H1 (cell line): ENCODE results near the gene ENPP3.

Experiments
- ASH2L ChIP-seq: fragments of 200-600, 300-600 bp; sonication (generic); IDR thresholded peaks from one replicate; pipeline ENCODE4 v1.7.1; 2017; ENCODE audit warnings: low read length
- ATF3 ChIP-seq: IDR thresholded peaks from 2 replicates; pipeline ENCODE4 v1.6.1; 2011; ENCODE audit warnings: low read depth, mild to moderate bottlenecking, low read length; ENCODE audit not compliant: insufficient read depth
- CEBPB ChIP-seq: IDR thresholded peaks from 2 replicates; pipeline ENCODE4 v1.6.1; 2012; ENCODE audit warnings: low read depth, low read length
- CHD2 ChIP-seq: IDR thresholded peaks from 2 replicates; pipeline ENCODE4 v1.6.1; 2012; ENCODE audit warnings: low read length, improper control_type of control experiment
- CTCF ChIP-seq, 3 experiments: IDR thresholded peaks; 1 replicate in 2 of 3; 2 replicates in 1 of 3; pipeline versions ENCODE4 v1.5.1 to v1.6.1; 2011; ENCODE audit warnings: low read length in 3 of 3, mild to moderate bottlenecking in 3 of 3, inconsistent platforms in 2 of 3, low read depth in 1 of 3, moderate library complexity in 1 of 3; ENCODE audit not compliant: insufficient read depth in 1 of 3; ENCODE audit errors: control extremely low read depth in 1 of 3
- EP300 ChIP-seq, 2 experiments: IDR thresholded peaks; 1 replicate in 1 of 2; 2 replicates in 1 of 2; pipeline ENCODE4 v1.6.1; 2011 to 2012; ENCODE audit warnings: low read depth in 2 of 2, low read length in 2 of 2, mild to moderate bottlenecking in 2 of 2, borderline replicate concordance in 1 of 2, inconsistent platforms in 1 of 2, moderate library complexity in 1 of 2
- EZH2 ChIP-seq: fragments of 200-600 bp; sonication (generic); IDR thresholded peaks from 2 replicates; pipeline ENCODE4 v1.7.1; 2012; ENCODE audit warnings: low read depth, mild to moderate bottlenecking, moderate library complexity, low read length, inconsistent platforms; ENCODE audit not compliant: severe bottlenecking
- KDM1A ChIP-seq: fragments of 200-600, 300-600 bp; sonication (generic); IDR thresholded peaks from 2 replicates; pipeline ENCODE4 v1.7.1; 2016; ENCODE audit warnings: mild to moderate bottlenecking, low read length, borderline replicate concordance
- MAX ChIP-seq: IDR thresholded peaks from 2 replicates; pipeline ENCODE4 v1.6.1; 2012; ENCODE audit warnings: inconsistent platforms
- NANOG ChIP-seq: IDR thresholded peaks from 2 replicates; pipeline ENCODE4 v1.6.1; 2011; ENCODE audit warnings: low read length, low read depth, mild to moderate bottlenecking, inconsistent platforms; ENCODE audit not compliant: insufficient read depth, poor library complexity, severe bottlenecking
- POLR2A ChIP-seq, 2 experiments: IDR thresholded peaks; 1 replicate in 1 of 2; 2 replicates in 1 of 2; pipeline ENCODE4 v1.6.1; 2011; ENCODE audit warnings: low read depth in 2 of 2, low read length in 2 of 2, mild to moderate bottlenecking in 2 of 2; ENCODE audit errors: control extremely low read depth in 1 of 2
- POLR2AphosphoS5 ChIP-seq: IDR thresholded peaks from 2 replicates; pipeline ENCODE4 v1.6.1; 2011; ENCODE audit warnings: low read depth, low read length
- TCF12 ChIP-seq: IDR thresholded peaks from 2 replicates; pipeline ENCODE4 v1.6.1; 2011; ENCODE audit warnings: low read depth, mild to moderate bottlenecking, low read length
- ZNF274 ChIP-seq: IDR thresholded peaks from 2 replicates; pipeline ENCODE4 v1.7.0; 2012; ENCODE audit warnings: low read length, borderline replicate concordance; ENCODE audit errors: extremely low read depth

- TF ChIP-seq CTCF (IDR thresholded peaks at IDR 0.05; ENCODE audit: control extremely low read depth in 1 of 3, insufficient read depth in 1 of 3, low read depth in 1 of 3, low read length in 3 of 3) = no peak
- no peak for TF ChIP-seq CHD2
- TF ChIP-seq CEBPB = no peak
- no peak for TF ChIP-seq EP300 (IDR thresholded peaks at IDR 0.05; ENCODE audit: borderline replicate concordance in 1 of 2, low read depth in 2 of 2, low read length in 2 of 2)
- TF ChIP-seq KDM1A = no peak
- no peak for TF ChIP-seq POLR2A (IDR thresholded peaks at IDR 0.05; ENCODE audit: control extremely low read depth in 1 of 2, low read depth in 2 of 2, low read length in 2 of 2)
- no peak for TF ChIP-seq ZNF274
- no peak for TF ChIP-seq NANOG
- no peak for TF ChIP-seq TCF12
- TF ChIP-seq ASH2L = no peak
- no peak for TF ChIP-seq EZH2
- no peak for TF ChIP-seq ATF3
- no peak for TF ChIP-seq MAX
- no peak for TF ChIP-seq POLR2AphosphoS5
Measured at GRCh38 chr6:131660195-131660594, 23.1 kb downstream of the ENPP3 start.
